NCI-H1694 treated with DMSO at 0.1 percent for 48 hours (cell line): Measurements from ENCODE around the gene CSPG4.

Experiments
- DNase-seq: peaks from one replicate; lab custom pipeline; 2025; lab: John Stamatoyannopoulos, UW

The CSPG4 gene

GRCh38 chr15:75669191-75669878 lies 43.3 kb downstream of the CSPG4 start:
- DNase-seq: no peak

GRCh38 chr15:75666823-75667501 lies 45.7 kb downstream of the CSPG4 start:
- no peak for DNase-seq

- no peak for DNase-seq
Observed at GRCh38 chr15:75663931-75664421, 48.7 kb downstream of the CSPG4 start.

- peak; percentile 2 for DNase-seq
Observed at GRCh38 chr15:75662823-75663519, 49.7 kb downstream of the CSPG4 start.

GRCh38 chr15:75661756-75662140 lies 50.9 kb downstream of the CSPG4 start:
- no peak for DNase-seq

GRCh38 chr15:75661100-75661755 lies 51.4 kb downstream of the CSPG4 start:
- DNase-seq: no peak

GRCh38 chr15:75659928-75660645 lies 52.6 kb downstream of the CSPG4 start:
- peak; percentile 61 for DNase-seq

- DNase-seq: no peak
Observed at GRCh38 chr15:75659141-75659771, 53.4 kb downstream of the CSPG4 start.

- no peak for DNase-seq
Observed at GRCh38 chr15:75656813-75657212, 55.8 kb downstream of the CSPG4 start.

- no peak for DNase-seq
Observed at GRCh38 chr15:75656331-75656730, 56.3 kb downstream of the CSPG4 start.

GRCh38 chr15:75655931-75656330 lies 56.7 kb downstream of the CSPG4 start:
- DNase-seq: peak; percentile 65

- DNase-seq: no peak
Observed at GRCh38 chr15:75654201-75654907, 58.3 kb downstream of the CSPG4 start.

- no peak for DNase-seq
Observed at GRCh38 chr15:75653347-75653913, 59.2 kb downstream of the CSPG4 start.

GRCh38 chr15:75651810-75652543 lies 60.7 kb downstream of the CSPG4 start:
- no peak for DNase-seq

- no peak for DNase-seq
Observed at GRCh38 chr15:75650908-75651809, 61.5 kb downstream of the CSPG4 start.

GRCh38 chr15:75649848-75650247 lies 62.8 kb downstream of the CSPG4 start:
- no peak for DNase-seq

GRCh38 chr15:75649045-75649761 lies 63.4 kb downstream of the CSPG4 start:
- DNase-seq: no peak
